Bronchial epithelial cell (primary cell): ENCODE results near the gene ACP5. TPM values are rescaled to one million over a fixed set of nuclear protein-coding genes. Genes with fewer than 3 reads are reported as not detected.

Experiments
- DNase-seq: peaks from one replicate; pipeline ENCODE4 v3.0.0-alpha.2; 2010; ENCODE audit warnings: low read depth
- FAIRE-seq: peaks from 2 replicates; lab custom pipeline; 2011; peaks lifted over from hg19 to GRCh38; lab: Jason Lieb, UNC
- H3K27me3 ChIP-seq: 2 replicates; pipeline ENCODE4 v1.5.1; 2011; ENCODE audit warnings: low read length; ENCODE audit not compliant: control insufficient read depth, insufficient read depth
- H3K36me3 ChIP-seq: 2 replicates; pipeline ENCODE4 v1.5.1; 2011; ENCODE audit warnings: low read length; ENCODE audit not compliant: control insufficient read depth, insufficient read depth
- H3K4me3 ChIP-seq: 2 replicates; pipeline ENCODE4 v1.5.1; 2011; ENCODE audit warnings: mild to moderate bottlenecking, low read depth, low read length, control low read depth
- total RNA-seq: library from RNA; depleted of rRNA; stranded (reverse); fragments of >200 nt; gene quantifications from 2 replicates; pipeline ENCODE4 v1.2.1, GENCODE V29; 2014
- TF ChIP-seq, protein P1 (sequence below): IDR thresholded peaks from 2 replicates; pipeline ENCODE4 v1.5.1; 2011; ENCODE audit warnings: mild to moderate bottlenecking, moderate library complexity, low read length, control low read depth, inconsistent platforms; ENCODE audit not compliant: insufficient read depth, severe bottlenecking

The ACP5 gene
- total RNA-seq, 1 donor from 2014 or later, result 24.5 TPM

DNA sequence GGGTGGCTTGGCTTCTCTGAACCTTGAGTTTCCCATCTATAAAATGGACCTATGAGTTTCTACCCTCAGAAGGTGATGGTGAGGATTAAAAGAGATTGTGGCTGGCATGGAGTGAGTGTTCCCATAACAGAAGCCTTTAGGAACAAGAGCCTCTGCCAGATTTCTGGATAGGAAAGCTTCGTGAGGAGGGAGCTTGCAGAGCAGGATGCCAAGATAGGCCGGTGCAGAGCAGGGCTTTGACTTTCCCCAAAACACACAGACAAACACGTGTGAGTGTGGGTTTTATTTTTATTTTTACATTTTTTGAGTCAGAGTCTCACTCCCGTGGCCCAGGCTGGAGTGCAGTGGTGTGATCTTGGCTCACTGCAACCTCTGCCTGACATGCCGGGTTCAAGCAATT is 42.5 kb downstream of the ACP5 start:
- no peaks in the 10 kb centered on the region for H3K36me3 ChIP-seq
- H3K27me3 ChIP-seq, result peaks cover 3% of the 10 kb centered on the region
- FAIRE-seq (no peak), DNase-seq (no peak)
- TF ChIP-seq, protein P1, sequence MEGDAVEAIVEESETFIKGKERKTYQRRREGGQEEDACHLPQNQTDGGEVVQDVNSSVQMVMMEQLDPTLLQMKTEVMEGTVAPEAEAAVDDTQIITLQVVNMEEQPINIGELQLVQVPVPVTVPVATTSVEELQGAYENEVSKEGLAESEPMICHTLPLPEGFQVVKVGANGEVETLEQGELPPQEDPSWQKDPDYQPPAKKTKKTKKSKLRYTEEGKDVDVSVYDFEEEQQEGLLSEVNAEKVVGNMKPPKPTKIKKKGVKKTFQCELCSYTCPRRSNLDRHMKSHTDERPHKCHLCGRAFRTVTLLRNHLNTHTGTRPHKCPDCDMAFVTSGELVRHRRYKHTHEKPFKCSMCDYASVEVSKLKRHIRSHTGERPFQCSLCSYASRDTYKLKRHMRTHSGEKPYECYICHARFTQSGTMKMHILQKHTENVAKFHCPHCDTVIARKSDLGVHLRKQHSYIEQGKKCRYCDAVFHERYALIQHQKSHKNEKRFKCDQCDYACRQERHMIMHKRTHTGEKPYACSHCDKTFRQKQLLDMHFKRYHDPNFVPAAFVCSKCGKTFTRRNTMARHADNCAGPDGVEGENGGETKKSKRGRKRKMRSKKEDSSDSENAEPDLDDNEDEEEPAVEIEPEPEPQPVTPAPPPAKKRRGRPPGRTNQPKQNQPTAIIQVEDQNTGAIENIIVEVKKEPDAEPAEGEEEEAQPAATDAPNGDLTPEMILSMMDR, result no peak
- H3K4me3 ChIP-seq, result no peak overlapping the region

DNA sequence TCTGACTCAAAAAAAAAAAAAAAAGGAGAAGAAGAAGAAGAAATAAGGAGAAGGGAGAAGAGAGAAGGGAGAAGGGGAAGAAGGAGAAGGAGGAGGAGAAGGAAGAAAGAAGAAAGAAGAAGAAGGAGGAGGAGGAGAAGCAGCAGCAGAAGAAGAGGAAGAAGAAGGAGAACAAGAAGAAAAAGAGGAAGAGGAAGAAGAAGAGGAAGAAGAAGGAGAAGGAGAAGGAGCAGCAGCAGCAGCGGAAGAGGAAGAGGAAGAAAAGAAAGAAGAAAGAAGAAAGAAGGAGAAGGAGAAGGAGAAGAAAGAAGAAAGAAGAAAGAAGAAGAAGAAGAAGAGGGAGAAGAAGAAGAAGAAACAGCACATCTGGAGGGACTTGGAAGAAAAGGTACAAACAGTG is 42.9 kb downstream of the ACP5 start:
- TF ChIP-seq, protein P1, result no peak
- Histone ChIP-seq H3K27me3 (peaks cover 3% of the 10 kb centered on the region), H3K4me3 (no peak overlapping the region), H3K36me3 (no peaks in the 10 kb centered on the region)
- no peak for DNase-seq
- no peak for FAIRE-seq

DNA sequence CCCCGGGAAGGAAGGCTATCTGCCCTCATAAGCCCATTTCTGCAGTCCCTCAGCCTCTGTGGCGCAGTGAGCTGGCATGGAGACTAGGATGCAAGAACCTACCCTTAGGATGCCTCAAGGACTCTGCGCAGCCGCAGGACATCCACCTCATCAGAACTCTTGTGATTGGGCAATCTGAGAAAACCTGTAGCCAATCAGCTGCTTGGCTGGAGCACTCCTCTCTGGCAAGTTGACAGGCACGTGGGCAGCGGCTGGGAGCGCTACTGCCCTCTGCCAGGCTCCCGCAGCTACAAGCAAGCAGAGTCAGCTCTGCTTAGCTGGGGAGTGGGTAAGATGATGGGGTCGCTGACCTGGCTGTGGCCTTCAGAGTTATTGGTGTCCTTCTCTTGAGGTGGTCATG is 47.0 kb downstream of the ACP5 start:
- Histone ChIP-seq H3K4me3 (no peak overlapping the region), H3K36me3 (no peaks in the 10 kb centered on the region), H3K27me3 (no peaks in the 10 kb centered on the region)
- TF ChIP-seq, protein P1, result peak; percentile 56
- FAIRE-seq (no peak), DNase-seq (peak; percentile 76)

DNA sequence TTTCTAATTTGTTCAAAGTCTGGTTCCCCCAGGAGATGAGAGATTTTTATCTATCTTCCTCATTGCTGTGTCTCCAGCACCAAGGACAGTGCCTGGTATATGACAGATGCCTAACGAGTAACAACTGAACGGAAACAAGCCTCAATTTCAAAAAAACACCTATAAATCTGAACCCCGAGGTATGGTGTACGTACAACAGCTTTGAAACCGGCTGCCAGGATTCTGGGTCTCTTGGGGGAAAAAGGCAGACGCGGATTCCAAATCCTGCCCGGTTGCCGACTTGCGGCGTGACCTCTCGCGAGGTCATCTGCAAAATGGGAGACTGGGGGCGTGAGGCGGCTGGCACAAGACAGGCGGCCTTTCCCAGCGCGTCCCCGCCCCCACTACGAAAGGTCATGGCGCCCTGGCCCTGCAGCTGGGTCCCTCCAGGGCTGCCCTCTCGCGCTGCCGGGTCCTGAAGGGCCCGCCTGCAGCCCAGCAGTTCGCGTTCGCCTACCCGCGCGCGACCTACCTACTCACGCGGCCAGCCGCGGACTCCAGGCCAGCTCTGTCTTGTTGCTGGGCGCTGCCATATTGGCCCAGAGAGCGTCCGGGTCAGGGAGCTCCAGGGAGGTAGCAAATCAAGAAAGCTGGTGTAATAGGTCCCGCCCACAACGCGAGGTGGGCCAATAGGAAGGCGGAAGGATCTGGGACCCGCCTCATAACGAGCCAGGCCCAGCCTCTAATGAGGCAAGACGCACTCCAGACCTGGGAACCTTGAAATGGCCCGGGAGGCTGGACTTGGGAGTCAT is 48.7 kb downstream of the ACP5 start, which contains the start of gene ECSIT:
ECSIT (minus strand) TSS at position 584 of the 791 bp plus-strand sequence. CDS start 9,964 bp downstream, outside the sequence.
- FAIRE-seq (no peak), DNase-seq (peak; percentile 95)
- TF ChIP-seq, protein P1, result no peak
- Histone ChIP-seq H3K27me3 (no peaks in the 10 kb centered on the region), H3K4me3 (peak within 1 kb of the TSS; percentile 89), H3K36me3 (no peaks in the 10 kb centered on the region)

Other genes with a start within 250 kb of the ACP5 start
- 37.4 and 88.3 TPM in 2 replicates for gene RAB3D, start 238.0 kb downstream of the ACP5 start, total RNA-seq
- 70.6 and 116 TPM in 2 replicates for gene TMEM205, start 231.4 kb downstream of the ACP5 start, total RNA-seq
- 7.9 and 11.1 TPM in 2 replicates for gene CCDC159, start 231.1 kb downstream of the ACP5 start, total RNA-seq
- 1.8 and 6.0 TPM in 2 replicates for gene PLPPR2, start 222.2 kb downstream of the ACP5 start, total RNA-seq
- gene SWSAP1, start 203.0 kb downstream of the ACP5 start, total RNA-seq, result 0.53 and 0.90 TPM in 2 replicates
- gene EPOR, start 193.3 kb downstream of the ACP5 start, total RNA-seq, result 0.26 and 1.0 TPM in 2 replicates
- gene RGL3, start 158.3 kb downstream of the ACP5 start, total RNA-seq, result 0.26 TPM in 2 replicates
- not detected in 2 replicates for gene ODAD3, start 142.5 kb downstream of the ACP5 start, total RNA-seq
- gene PRKCSH, start 142.0 kb downstream of the ACP5 start, total RNA-seq, result 67.9 and 75.8 TPM in 2 replicates
- gene ELAVL3, start 96.6 kb downstream of the ACP5 start, total RNA-seq, result not detected in 2 replicates
- 5.3 and 8.3 TPM in 2 replicates for gene ZNF653, start 71.8 kb downstream of the ACP5 start, total RNA-seq
- gene ECSIT, start 48.5 kb downstream of the ACP5 start, total RNA-seq, result 27.7 and 57.4 TPM in 2 replicates
- not detected in 2 replicates for gene CNN1, start 38.8 kb downstream of the ACP5 start, total RNA-seq
- gene ELOF1, start 18.4 kb downstream of the ACP5 start, total RNA-seq, result 20.3 and 30.7 TPM in 2 replicates
- gene ZNF627, start 19.8 kb upstream of the ACP5 start, total RNA-seq, result 23.9 and 24.5 TPM in 2 replicates
- gene ZNF823, start 161.3 kb upstream of the ACP5 start, total RNA-seq, result 6.1 and 8.4 TPM in 2 replicates
- gene ZNF441, start 189.4 kb upstream of the ACP5 start, total RNA-seq, result 7.6 and 12.5 TPM in 2 replicates
- 0.26 and 0.64 TPM in 2 replicates for gene ZNF491, start 220.9 kb upstream of the ACP5 start, total RNA-seq
- gene ZNF440, start 236.6 kb upstream of the ACP5 start, total RNA-seq, result 9.0 and 11.3 TPM in 2 replicates